ENCODE data around the gene PRUNE1.

GRCh38 chr1:150971583-150972416 lies 36.4 kb upstream of the PRUNE1 start:
- TF ChIP-seq POLR2A (IDR thresholded peaks at IDR 0.05; ENCODE audit: low read length), result no peak
- no peak for TF ChIP-seq CTCF (IDR thresholded peaks at IDR 0.05)
- TF ChIP-seq E2F6 (IDR thresholded peaks at IDR 0.05; ENCODE audit: borderline replicate concordance, low read depth), result no peak
- no peak for TF ChIP-seq EP300 (IDR thresholded peaks at IDR 0.05)
- TF ChIP-seq CHD4 (IDR thresholded peaks at IDR 0.05; ENCODE audit: borderline replicate concordance), result no peak
- no peak for TF ChIP-seq REST (IDR thresholded peaks at IDR 0.05)
- TF ChIP-seq SMC3 (IDR thresholded peaks at IDR 0.05), result no peak
